HG02981 (cell line): ENCODE data around the gene ZNF598.

Experiments used
- ATAC-seq: cut with Tn5 transposase; IDR thresholded peaks from one replicate; pipeline ENCODE4 v1.9.1; 2021; ENCODE audit warnings: mild to moderate bottlenecking, moderate library complexity; ENCODE audit not compliant: unreplicated experiment

The ZNF598 gene

GRCh38 chr16:2009791-2010510 is at the start of gene ZNF598:
ZNF598 (minus strand) TSS chr16:2009821.
- ATAC-seq, result peak; percentile 80

GRCh38 chr16:2058872-2059271 is 49.3 kb upstream of the ZNF598 start:
- no peak for ATAC-seq

- no peak for ATAC-seq
These were observed 48.8 kb upstream of the ZNF598 start for GRCh38 chr16:2058420-2058819.

GRCh38 chr16:2057438-2057837 is 47.8 kb upstream of the ZNF598 start:
- ATAC-seq, result no peak

- no peak for ATAC-seq
These were observed 47.2 kb upstream of the ZNF598 start for GRCh38 chr16:2056681-2057407.

- no peak for ATAC-seq
These were observed 46.5 kb upstream of the ZNF598 start for GRCh38 chr16:2056077-2056476.

GRCh38 chr16:2054543-2055245 is 45.1 kb upstream of the ZNF598 start:
- ATAC-seq, result no peak

- no peak for ATAC-seq
These were observed 44.3 kb upstream of the ZNF598 start for GRCh38 chr16:2053897-2054296.

GRCh38 chr16:2053211-2053610 is 43.6 kb upstream of the ZNF598 start:
- no peak for ATAC-seq

- no peak for ATAC-seq
These were observed 38.5 kb upstream of the ZNF598 start for GRCh38 chr16:2048116-2048543.

GRCh38 chr16:2047330-2048115 is 37.9 kb upstream of the ZNF598 start, which contains the start of the genes NTHL1 and TSC2:
NTHL1 (minus strand) TSS chr16:2047834; CDS start chr16:2047823, 11 bp downstream.
TSC2 (plus strand) TSS chr16:2047985; CDS start chr16:2048616, 631 bp downstream.
- peak; percentile 94 for ATAC-seq

GRCh38 chr16:2046893-2047329 is 37.3 kb upstream of the ZNF598 start:
- ATAC-seq, result no peak

GRCh38 chr16:2045965-2046892 is 36.6 kb upstream of the ZNF598 start:
- no peak for ATAC-seq

GRCh38 chr16:2044541-2044940 is 34.9 kb upstream of the ZNF598 start:
- ATAC-seq, result no peak

GRCh38 chr16:2043667-2044451 is 34.2 kb upstream of the ZNF598 start:
- no peak for ATAC-seq

GRCh38 chr16:2042986-2043666 is 33.5 kb upstream of the ZNF598 start:
- no peak for ATAC-seq

GRCh38 chr16:2042171-2042985 is 32.8 kb upstream of the ZNF598 start:
- no peak for ATAC-seq
